Thyroid gland (tissue), 4 donors: ENCODE measurements around the gene HOXC10. TPM values are rescaled to one million over a fixed set of nuclear protein-coding genes. Genes with fewer than 3 reads are reported as not detected.

ENCODE experiments used
- DNase-seq, 2 donors: peaks; one replicate each; pipeline ENCODE4 v3.0.0-alpha.2; 2019
- H3K27ac ChIP-seq, 3 donors: fragments of 200-600 bp; sonication (generic); 1 replicate in 2 of 3; 2 replicates in 1 of 3; pipeline ENCODE4 v1.5.1; 2016 to 2019; ENCODE audit warnings: mild to moderate bottlenecking in 1 of 3, moderate library complexity in 1 of 3
- H3K27me3 ChIP-seq: fragments of 200-600 bp; sonication (generic); one replicate; pipeline ENCODE4 v1.5.1; 2019
- H3K36me3 ChIP-seq, 2 donors: fragments of 200-600 bp; sonication (generic); one replicate each; pipeline ENCODE4 v1.5.1; 2016 to 2019
- H3K4me1 ChIP-seq, 2 donors: fragments of 200-600 bp; sonication (generic); one replicate each; pipeline ENCODE4 v1.5.1; 2017 to 2019
- H3K4me3 ChIP-seq, 3 donors: fragments of 200-600 bp; sonication (generic); replicated peaks in 1 of 3; 1 replicate in 2 of 3; 2 replicates in 1 of 3; pipeline ENCODE4 v1.5.1; 2016; ENCODE audit warnings: mild to moderate bottlenecking in 1 of 3
- H3K9me3 ChIP-seq: fragments of 200-600 bp; sonication (generic); one replicate; pipeline ENCODE4 v1.5.1; 2017
- CTCF ChIP-seq, 6 experiments: fragments of 200-600 bp in 3 of 6; fragments of 450-650 bp in 3 of 6; sonication (generic) in 3 of 6; IDR thresholded peaks; one replicate each; pipeline ENCODE4 v1.5.1; 2016 to 2019; ENCODE audit warnings: antibody characterized with exemption in 6 of 6, mild to moderate bottlenecking in 2 of 6, inconsistent platforms in 1 of 6, moderate library complexity in 1 of 6
- POLR2A ChIP-seq, 2 donors: fragments of 450-650 bp; IDR thresholded peaks; one replicate each; pipeline ENCODE4 v1.6.1; 2017; ENCODE audit warnings: antibody characterized with exemption in 2 of 2, mild to moderate bottlenecking in 2 of 2, moderate library complexity in 1 of 2
- WGBS, 2 donors: methylation state at CpG; one replicate each; pipeline ENCODE4 v1.1.5; 2017; 5-methylcytosine and 5-hydroxymethylcytosine counted together
- intact Hi-C: fragments of 100-400 bp; cut with DNase I; formaldehyde crosslinking; loops from one replicate; pipeline ENCODE4 v1.15.1; 2023
- total RNA-seq, 4 donors: library from RNA; depleted of rRNA; stranded (reverse); fragments of >200 nt; gene quantifications; one replicate each; pipeline ENCODE4 v1.2.3, GENCODE V29; 2016

Gene HOXC10
- total RNA-seq, 4 donors from 2014 or later: not detected

GRCh38 chr12:53948650-53949593 is 36.0 kb upstream of the HOXC10 start:
- H3K4me3 ChIP-seq: no peak overlapping the region
- no peaks in the 10 kb centered on the region for H3K9me3 ChIP-seq
- no peaks in the 10 kb centered on the region for H3K36me3 ChIP-seq
- peaks cover 5 to 7% of the 10 kb centered on the region in 2 donors for H3K4me1 ChIP-seq
- intact Hi-C loops: no loop called here
- TF ChIP-seq POLR2A (IDR thresholded peaks at IDR 0.05) (no peak), CTCF (IDR thresholded peaks at IDR 0.05) (no peak)
- WGBS, 2 donors: 39 to 47% methylated on average over 3 to 9 of the region's 9 CpGs
- no peak overlapping the region for H3K27ac ChIP-seq
- H3K27me3 ChIP-seq: peaks cover 67% of the 10 kb centered on the region
- DNase-seq: no peak

GRCh38 chr12:53949631-53950436 is 35.1 kb upstream of the HOXC10 start:
- intact Hi-C loops: no loop called here
- TF ChIP-seq CTCF (IDR thresholded peaks at IDR 0.05): no peak
- TF ChIP-seq POLR2A (IDR thresholded peaks at IDR 0.05): no peak
- peaks cover 5 to 8% of the 10 kb centered on the region in 2 donors for H3K4me1 ChIP-seq
- H3K27me3 ChIP-seq: peaks cover 68% of the 10 kb centered on the region
- no peaks in the 10 kb centered on the region for H3K36me3 ChIP-seq
- no peaks in the 10 kb centered on the region for H3K9me3 ChIP-seq
- DNase-seq: no peak
- H3K27ac ChIP-seq: no peak overlapping the region
- H3K4me3 ChIP-seq: no peak overlapping the region
- 2 to 5% methylated on average over 23 to 26 of the region's 34 CpGs for WGBS, 2 donors

- TF ChIP-seq POLR2A (IDR thresholded peaks at IDR 0.05): no peak
- TF ChIP-seq CTCF (IDR thresholded peaks at IDR 0.05): no peak
- Histone ChIP-seq H3K36me3 (no peaks in the 10 kb centered on the region), H3K4me3 (no peak overlapping the region), H3K27ac (no peak overlapping the region), H3K4me1 (peaks cover 5 to 13% of the 10 kb centered on the region in 2 donors), H3K27me3 (peaks cover 68% of the 10 kb centered on the region), H3K9me3 (no peaks in the 10 kb centered on the region)
- intact Hi-C loops: no loop called here
- 2 to 5% methylated on average over 10 of the region's 10 CpGs for WGBS, 2 donors
- no peak for DNase-seq
These were observed 34.5 kb upstream of the HOXC10 start for GRCh38 chr12:53950437-53950773.

- 5% methylated on average over 30 to 32 of the region's 34 CpGs for WGBS, 2 donors
- peaks cover 5 to 14% of the 10 kb centered on the region in 2 donors for H3K4me1 ChIP-seq
- DNase-seq: no peak
- H3K9me3 ChIP-seq: no peaks in the 10 kb centered on the region
- no peak for TF ChIP-seq CTCF (IDR thresholded peaks at IDR 0.05)
- TF ChIP-seq POLR2A (IDR thresholded peaks at IDR 0.05): no peak
- intact Hi-C loops: no loop called here
- peaks cover 67% of the 10 kb centered on the region for H3K27me3 ChIP-seq
- H3K27ac ChIP-seq: no peak overlapping the region
- no peak overlapping the region for H3K4me3 ChIP-seq
- no peaks in the 10 kb centered on the region for H3K36me3 ChIP-seq
These were observed 34.0 kb upstream of the HOXC10 start for GRCh38 chr12:53950789-53951576.
